Lower leg skin (tissue), 3 donors: ENCODE measurements around the gene RAB4B.

ENCODE experiments used
- CTCF ChIP-seq, 3 donors: fragments of 450-650 bp; IDR thresholded peaks; one replicate each; pipeline ENCODE4 v1.5.1; 2016; ENCODE audit warnings: antibody characterized with exemption in 3 of 3, mild to moderate bottlenecking in 3 of 3, moderate library complexity in 2 of 3
- POLR2A ChIP-seq, 2 donors: fragments of 450-650 bp; IDR thresholded peaks; one replicate each; pipeline ENCODE4 v1.6.1; 2016 to 2017; ENCODE audit warnings: antibody characterized with exemption in 2 of 2, mild to moderate bottlenecking in 1 of 2, moderate library complexity in 1 of 2

GRCh38 chr19:40777937-40778705, at the start of gene RAB4B:
- TF ChIP-seq POLR2A (IDR thresholded peaks at IDR 0.05) (no peak), CTCF (IDR thresholded peaks at IDR 0.05) (no peak)
